ENCODE measurements around the gene SLC6A19.

Gene SLC6A19

GRCh38 chr5:1207555-1207954, 6.2 kb downstream of the SLC6A19 start:
- no peak overlapping the region for H3K4me3 ChIP-seq (ENCODE audit: low read depth, low read length)
- no peak for TF ChIP-seq CTCF (IDR thresholded peaks at IDR 0.05; ENCODE audit: low read depth, low read length)

DNA sequence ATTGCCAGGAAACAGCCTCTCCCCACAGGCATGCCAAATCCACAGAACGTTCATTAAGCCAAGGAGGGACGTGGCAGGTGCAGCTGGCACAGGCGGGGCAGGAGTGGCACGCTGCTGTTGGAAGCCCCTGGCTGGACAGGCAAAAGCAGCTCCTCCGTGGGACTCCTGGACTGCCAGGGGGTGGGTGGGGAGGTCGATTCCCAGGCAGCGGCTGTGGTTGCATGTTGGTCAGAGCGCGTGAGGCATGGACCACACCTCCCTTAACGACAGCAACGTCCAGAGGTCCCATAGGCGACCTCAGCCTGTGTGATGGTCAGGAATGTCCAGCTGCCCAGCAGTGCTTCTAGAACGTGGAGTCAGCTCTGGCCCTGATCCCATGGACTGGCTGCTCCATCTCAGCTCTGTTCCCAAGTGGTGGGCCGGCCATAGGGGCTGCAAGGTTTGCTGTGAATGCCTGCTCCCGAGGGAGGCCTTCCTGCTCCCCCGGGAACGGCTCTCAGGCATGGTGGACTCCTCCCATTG, 6.9 kb downstream of the SLC6A19 start:
- TF ChIP-seq CTCF (IDR thresholded peaks at IDR 0.05; ENCODE audit: low read depth, low read length): no peak
- H3K4me3 ChIP-seq (ENCODE audit: low read depth, low read length): no peak overlapping the region

DNA sequence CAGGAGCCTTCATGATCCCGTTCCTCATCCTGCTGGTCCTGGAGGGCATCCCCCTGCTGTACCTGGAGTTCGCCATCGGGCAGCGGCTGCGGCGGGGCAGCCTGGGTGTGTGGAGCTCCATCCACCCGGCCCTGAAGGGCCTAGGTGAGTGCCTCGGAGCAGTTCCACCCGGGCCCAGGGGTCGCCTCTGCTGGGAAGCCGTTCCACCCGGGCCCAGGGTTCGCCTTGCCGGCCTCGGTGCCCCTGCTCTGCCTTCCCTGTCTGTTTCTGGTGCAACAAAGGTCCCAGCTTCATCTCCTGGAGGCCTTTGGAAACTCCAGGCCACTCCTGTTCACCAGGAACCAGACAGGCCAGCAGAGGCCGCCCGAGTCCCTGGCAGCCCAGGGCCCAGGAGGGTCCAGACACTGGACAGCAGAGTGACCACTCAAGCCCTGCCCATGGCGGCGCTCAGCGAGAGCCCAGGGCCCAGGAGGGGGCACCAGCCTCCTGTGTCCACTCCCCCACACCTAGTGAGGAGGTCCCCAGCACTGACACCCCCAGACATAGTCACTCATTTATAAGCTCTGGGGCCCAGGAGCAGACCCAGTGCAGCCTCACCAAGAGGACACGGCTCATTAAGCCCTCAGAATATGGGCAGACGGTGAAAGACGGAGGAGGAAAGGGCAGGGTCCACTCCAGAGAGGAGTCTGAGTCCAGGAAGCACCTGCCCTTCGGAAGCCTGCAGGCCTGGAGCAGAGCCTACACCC, 7.5 kb downstream of the SLC6A19 start:
- no peak overlapping the region for H3K4me3 ChIP-seq (ENCODE audit: low read depth, low read length)
- peak; percentile 54 for TF ChIP-seq CTCF (IDR thresholded peaks at IDR 0.05; ENCODE audit: low read depth, low read length)

DNA sequence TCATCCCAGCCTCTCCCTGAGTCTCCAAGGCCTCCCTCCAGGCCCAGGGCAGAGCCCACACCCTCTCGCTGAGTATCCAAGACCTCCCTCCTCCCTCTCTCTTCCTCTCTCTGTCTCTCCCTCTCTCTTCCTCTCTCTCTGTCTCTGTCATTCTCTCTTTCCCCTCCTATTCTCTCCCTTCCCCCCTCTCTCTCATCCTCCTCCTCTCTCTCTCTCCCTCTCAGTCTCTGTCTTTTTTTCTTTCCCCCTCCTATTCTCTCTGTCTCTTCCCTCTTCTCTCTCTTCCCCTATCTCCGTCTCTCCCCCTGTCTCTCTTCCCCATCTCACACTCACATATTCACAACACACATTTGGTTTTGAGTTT, 8.1 kb downstream of the SLC6A19 start:
- no peak for TF ChIP-seq CTCF (IDR thresholded peaks at IDR 0.05; ENCODE audit: low read depth, low read length)
- H3K4me3 ChIP-seq (ENCODE audit: low read depth, low read length): no peak overlapping the region

DNA sequence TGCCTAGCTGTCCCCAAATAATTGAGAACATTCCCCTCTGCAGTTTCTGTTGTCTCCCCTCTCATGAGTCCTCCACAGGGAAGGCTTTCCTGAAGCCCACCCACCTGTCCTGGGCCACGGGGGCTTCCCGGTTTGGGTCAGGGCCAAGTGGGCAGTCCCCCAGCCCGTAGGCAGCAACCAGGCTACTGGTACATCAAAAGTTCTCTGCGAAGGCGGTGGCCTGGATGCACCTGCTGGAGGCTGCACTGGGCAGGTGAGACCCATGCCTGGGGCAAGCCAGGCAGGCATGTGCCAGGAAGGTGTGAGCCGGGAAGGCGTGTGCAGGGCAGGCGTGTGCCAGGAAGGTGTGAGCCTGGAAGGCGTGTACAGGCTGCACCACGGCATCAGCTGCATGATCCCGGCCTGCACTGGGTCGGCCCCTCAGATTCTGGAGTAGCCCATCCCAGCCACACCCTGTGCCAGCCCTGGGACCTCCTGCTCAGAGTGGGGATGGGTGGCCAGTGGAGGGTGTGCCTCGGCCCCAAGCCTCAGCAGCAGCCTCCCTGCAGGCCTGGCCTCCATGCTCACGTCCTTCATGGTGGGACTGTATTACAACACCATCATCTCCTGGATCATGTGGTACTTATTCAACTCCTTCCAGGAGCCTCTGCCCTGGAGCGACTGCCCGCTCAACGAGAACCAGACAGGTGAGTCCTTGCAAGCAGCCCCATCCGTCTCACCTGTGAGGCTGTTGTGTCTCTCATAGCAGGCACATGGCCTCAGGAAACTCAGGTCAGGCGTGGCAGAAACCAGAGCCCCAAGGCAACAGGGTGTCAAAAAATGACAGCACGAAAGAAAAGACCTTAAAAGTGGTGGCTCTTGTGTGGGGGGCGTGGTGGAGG, 8.7 kb downstream of the SLC6A19 start:
- TF ChIP-seq CTCF (IDR thresholded peaks at IDR 0.05; ENCODE audit: low read depth, low read length): no peak
- no peak overlapping the region for H3K4me3 ChIP-seq (ENCODE audit: low read depth, low read length)

- H3K4me3 ChIP-seq (ENCODE audit: low read depth, low read length): no peak overlapping the region
- TF ChIP-seq CTCF (IDR thresholded peaks at IDR 0.05; ENCODE audit: low read depth, low read length): no peak
These were observed 9.4 kb downstream of the SLC6A19 start for GRCh38 chr5:1210832-1211251.

DNA sequence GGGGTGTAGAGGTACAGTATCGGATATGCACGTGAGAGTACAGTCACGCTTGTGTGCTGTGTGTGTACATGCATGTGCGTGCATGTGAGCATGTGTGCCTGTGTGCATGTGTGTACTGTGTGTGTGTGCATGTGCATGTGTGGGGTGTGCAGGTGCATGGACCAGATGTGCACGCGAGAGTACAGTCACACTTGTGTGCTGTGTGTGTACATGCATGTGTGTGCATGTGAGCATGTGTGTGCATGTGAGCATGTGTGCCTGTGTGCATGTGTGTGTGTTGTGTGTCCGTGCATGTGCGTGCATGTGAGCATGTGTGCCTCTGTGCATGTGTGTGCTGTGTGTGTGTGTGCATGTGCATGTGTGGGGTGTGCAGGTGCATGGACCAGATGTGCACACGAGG, 10.3 kb downstream of the SLC6A19 start:
- H3K4me3 ChIP-seq (ENCODE audit: low read depth, low read length): no peak overlapping the region
- no peak for TF ChIP-seq CTCF (IDR thresholded peaks at IDR 0.05; ENCODE audit: low read depth, low read length)

Data from WI38 (cell line).